ENCODE results near the gene DUSP15.

- TF ChIP-seq POLR2A (IDR thresholded peaks at IDR 0.05; ENCODE audit: extremely low read depth, insufficient read length): no peak
- no peak for TF ChIP-seq CTCF (IDR thresholded peaks at IDR 0.05; ENCODE audit: low read depth, low read length)
Observed at GRCh38 chr20:31851240-31851955, 18.9 kb downstream of the DUSP15 start.

All from NB4 (cell line).